IMR-90 (cell line): ENCODE data around the gene P4HA3. TPM values are rescaled to one million over a fixed set of nuclear protein-coding genes. Genes with fewer than 3 reads are reported as not detected.

Experiments
- ATAC-seq: fragments of 200-7000 bp; cut with Tn5 transposase; 2 replicates; pipeline ENCODE4 v1.9.1; 2020; ENCODE audit warnings: low read depth, mild to moderate bottlenecking, moderate library complexity
- BruUV-seq: library from RNA; stranded (reverse); fragments of 400-500 nt; replicated peaks from 2 replicates; lab custom pipeline; 2021; lab: Mats Ljungman, UMichigan
- CTCF ChIA-PET: fragments of 300-600 bp; formaldehyde crosslinking; extraction: SDS; loops from one replicate; lab custom pipeline; 2021; ENCODE audit warnings: antibody characterized with exemption; lab: Yijun Ruan, JAX
- POLR2A ChIA-PET: fragments of 300-600 bp; sonication (Branson Sonifier 250); formaldehyde crosslinking; loops from one replicate; lab custom pipeline; 2022; ENCODE audit warnings: antibody characterized with exemption; ENCODE audit not compliant: unreplicated experiment; lab: Charles Lee
- DNase-seq: peaks from one replicate; pipeline ENCODE4 v3.0.0; 2013
- H2AFZ ChIP-seq: replicated peaks from 2 replicates; pipeline ENCODE3; 2013; ENCODE audit warnings: low read length, mild to moderate bottlenecking; ENCODE audit not compliant: poor library complexity
- H2AK5ac ChIP-seq: 2 replicates; pipeline ENCODE4 v1.6.1; 2013; ENCODE audit warnings: low read depth, low read length, inconsistent platforms
- H2AK9ac ChIP-seq: replicated peaks from 2 replicates; pipeline ENCODE3; 2013; ENCODE audit warnings: mild to moderate bottlenecking, low read depth, low read length, moderate library complexity; ENCODE audit not compliant: poor library complexity
- H2BK120ac ChIP-seq: 2 replicates; pipeline ENCODE4 v1.6.1; 2013; ENCODE audit warnings: low read depth, low read length, inconsistent platforms
- H2BK15ac ChIP-seq: 3 replicates; pipeline ENCODE4 v1.6.1; 2013; ENCODE audit warnings: low read depth, low read length, inconsistent platforms
- H2BK20ac ChIP-seq: 2 replicates; pipeline ENCODE4 v1.6.1; 2013; ENCODE audit warnings: low read depth, mild to moderate bottlenecking, inconsistent platforms, low read length, moderate library complexity
- H2BK5ac ChIP-seq: 2 replicates; pipeline ENCODE4 v1.6.1; 2013; ENCODE audit warnings: mild to moderate bottlenecking, low read depth, low read length, inconsistent platforms; ENCODE audit not compliant: poor library complexity, severe bottlenecking
- H3K14ac ChIP-seq: replicated peaks from 2 replicates; pipeline ENCODE4 v1.6.1; 2013; ENCODE audit warnings: low read depth, low read length, inconsistent platforms
- H3K18ac ChIP-seq: 2 replicates; pipeline ENCODE4 v1.6.1; 2013; ENCODE audit warnings: low read depth, low read length, control low read depth
- H3K23ac ChIP-seq: 2 replicates; pipeline ENCODE4 v1.6.1; 2013; ENCODE audit warnings: low read depth, low read length, inconsistent platforms
- H3K27ac ChIP-seq: 2 replicates; pipeline ENCODE4 v1.5.1; 2013; ENCODE audit warnings: mild to moderate bottlenecking, control low read depth, low read length; ENCODE audit not compliant: insufficient read depth
- H3K27me3 ChIP-seq: 2 replicates; pipeline ENCODE4 v1.6.1; 2013; ENCODE audit warnings: low read length; ENCODE audit not compliant: control insufficient read depth, insufficient read depth
- H3K36me3 ChIP-seq: 2 replicates; pipeline ENCODE4 v1.6.1; 2013; ENCODE audit warnings: low read length, mixed read lengths; ENCODE audit not compliant: control insufficient read depth, insufficient read depth
- H3K4ac ChIP-seq: 2 replicates; pipeline ENCODE4 v1.6.1; 2013; ENCODE audit warnings: low read depth, low read length, inconsistent platforms
- H3K4me1 ChIP-seq: 2 replicates; pipeline ENCODE4 v1.6.1; 2013; ENCODE audit warnings: low read length, mixed read lengths; ENCODE audit not compliant: control insufficient read depth, insufficient read depth
- H3K4me2 ChIP-seq: 2 replicates; pipeline ENCODE4 v1.6.1; 2013; ENCODE audit warnings: low read depth, mild to moderate bottlenecking, control low read depth, low read length, moderate library complexity
- H3K4me3 ChIP-seq: 2 replicates; pipeline ENCODE4 v1.5.1; 2013; ENCODE audit warnings: low read depth, mild to moderate bottlenecking, control low read depth, low read length, moderate library complexity; ENCODE audit not compliant: insufficient read depth
- H3K56ac ChIP-seq: 2 replicates; pipeline ENCODE4 v1.6.1; 2013; ENCODE audit warnings: low read length, inconsistent platforms; ENCODE audit not compliant: insufficient read depth; ENCODE audit errors: extremely low read depth
- H3K79me1 ChIP-seq, 2 experiments: 2 replicates each; pipeline ENCODE4 v1.6.1; 2013; ENCODE audit warnings: low read length in 2 of 2, inconsistent platforms in 1 of 2, low read depth in 1 of 2
- H3K9ac ChIP-seq: 2 replicates; pipeline ENCODE4 v1.6.1; 2013; ENCODE audit warnings: low read depth, low read length, control low read depth
- H3K9me1 ChIP-seq: 2 replicates; pipeline ENCODE4 v1.6.1; 2013; ENCODE audit warnings: low read length, inconsistent platforms; ENCODE audit not compliant: insufficient read depth
- H3K9me3 ChIP-seq: 2 replicates; pipeline ENCODE4 v1.6.1; 2013; ENCODE audit warnings: low read length; ENCODE audit not compliant: control insufficient read depth, insufficient read depth
- H4K20me1 ChIP-seq: 2 replicates; pipeline ENCODE4 v1.6.1; 2013; ENCODE audit warnings: low read length, inconsistent platforms; ENCODE audit not compliant: insufficient read depth
- H4K5ac ChIP-seq: 2 replicates; pipeline ENCODE4 v1.6.1; 2013; ENCODE audit warnings: mild to moderate bottlenecking, low read depth, low read length, control low read depth
- H4K8ac ChIP-seq, 2 experiments: 2 replicates each; pipeline ENCODE4 v1.6.1; 2013; ENCODE audit warnings: low read depth in 2 of 2, low read length in 2 of 2, control low read depth in 1 of 2, inconsistent platforms in 1 of 2
- H4K91ac ChIP-seq: 2 replicates; pipeline ENCODE4 v1.6.1; 2013; ENCODE audit warnings: low read depth, low read length, inconsistent platforms; ENCODE audit not compliant: insufficient read depth
- CTCF ChIP-seq: conservative IDR thresholded peaks from 2 replicates; pipeline ENCODE4 v1.5.1; 2012; ENCODE audit warnings: mild to moderate bottlenecking, low read depth, low read length, improper control_type of control experiment
- ELK1 ChIP-seq: fragments of 150-350 bp; IDR thresholded peaks from 2 replicates; pipeline ENCODE4 v1.6.1; 2016; ENCODE audit warnings: low read depth, mild to moderate bottlenecking, low read length, moderate library complexity, borderline replicate concordance
- FOS ChIP-seq: fragments of 150-350 bp; IDR thresholded peaks from 2 replicates; pipeline ENCODE4 v1.6.1; 2016; ENCODE audit warnings: low read depth, low read length
- MAFK ChIP-seq: IDR thresholded peaks from 2 replicates; pipeline ENCODE4 v1.6.1; 2012; ENCODE audit warnings: low read depth, low read length, improper control_type of control experiment
- MXI1 ChIP-seq: IDR thresholded peaks from 2 replicates; pipeline ENCODE4 v1.6.1; 2012; ENCODE audit warnings: low read depth, mild to moderate bottlenecking, low read length, moderate library complexity, borderline replicate concordance
- RAD21 ChIP-seq: IDR thresholded peaks from 2 replicates; pipeline ENCODE4 v1.6.1; 2012; ENCODE audit warnings: low read length, improper control_type of control experiment
- SMC3 ChIP-seq: fragments of 150-350 bp; IDR thresholded peaks from 2 replicates; pipeline ENCODE4 v1.6.1; 2016; ENCODE audit warnings: low read depth, mild to moderate bottlenecking, antibody characterized with exemption, low read length, moderate library complexity
- WGBS, 2 experiments: methylation state at CpG; one replicate each; pipeline versions ENCODE4 v1.1.5 to v1.1.7; 2013; ENCODE audit warnings: missing lambda C conversion rate in 2 of 2; ENCODE audit not compliant: insufficient read length in 1 of 2; ENCODE audit errors: extremely low coverage in 2 of 2; 5-methylcytosine and 5-hydroxymethylcytosine counted together
- dilution Hi-C: fragments of 300-500 bp; cut with HindIII; formaldehyde crosslinking; loops from one replicate; pipeline ENCODE4 v1.14.3; 2018; ENCODE audit warnings: low sequenced_read_pairs; ENCODE audit not compliant: unreplicated experiment
- in situ Hi-C: fragments of 300-500 bp; cut with MboI; formaldehyde crosslinking; loops from 3 replicates; pipeline ENCODE4 v1.14.3; 2019; ENCODE audit warnings: low sequenced_read_pairs, inconsistent platforms, mixed read lengths
- intact Hi-C: fragments of 100-400 bp; cut with micrococcal nuclease; formaldehyde crosslinking; loops from 2 replicates; pipeline ENCODE4 v1.10.0; 2022
- polyA plus RNA-seq, 3 experiments: library from polyadenylated mRNA; depleted of rRNA; stranded (reverse); fragments of >200 nt; gene quantifications; 2 replicates each; pipeline ENCODE4 v1.2.3, GENCODE V29; 2012; ENCODE audit warnings: low replicate concordance in 1 of 3
- total RNA-seq: library from RNA; depleted of rRNA; stranded (reverse); fragments of >200 nt; gene quantifications from 2 replicates; pipeline ENCODE4 v1.2.3, GENCODE V29; 2012

Gene P4HA3
- total and polyA plus RNA-seq, 2 of the 4 experiments (the other 2 are of a cell fraction), result 2.9 to 5.7 TPM

- TF ChIP-seq MXI1, result no peak
- no peak for TF ChIP-seq MAFK
- TF ChIP-seq SMC3, result peak; percentile 61
- TF ChIP-seq CTCF, result peak; percentile 55
- no peak for TF ChIP-seq ELK1
- TF ChIP-seq FOS, result no peak
- peak; percentile 60 for TF ChIP-seq RAD21
- H3K79me1 ChIP-seq, result no peaks in the 10 kb centered on the region
- peak overlapping the region; percentile 41; the same call in 1 of the 2 replicates for H2BK20ac ChIP-seq
- H3K23ac ChIP-seq, result 0 out of 2 replicates have a peak overlapping the region, but pooled peaks have one; percentile 30
- WGBS, 2 experiments, result 100% methylated on average over 1 of the region's 10 CpGs; no CpG with 5 or more reads in 1 of the 2 experiments
- H2BK15ac ChIP-seq, result peak overlapping the region; percentile 32; the same call in 1 of the 3 replicates
- no peak overlapping the region for H3K27ac ChIP-seq
- no peaks in the 10 kb centered on the region for H4K20me1 ChIP-seq
- H3K4ac ChIP-seq, result no peak overlapping the region
- dilution Hi-C loops, result no loop called here
- peak overlapping the region; percentile 41 for H2AK5ac ChIP-seq
- no peak overlapping the region for H2BK5ac ChIP-seq
- H2BK120ac ChIP-seq, result peak overlapping the region; percentile 33; the same call in 1 of the 2 replicates
- no peaks in the 10 kb centered on the region for H3K36me3 ChIP-seq
- in situ Hi-C loops, result loop anchor here (10.0 kb wide), 1 partner anchor 57 kb away; no protein-coding TSS in a partner anchor
- ATAC-seq (no peak), DNase-seq (peak; percentile 65)
- no peaks in the 10 kb centered on the region for H3K9me3 ChIP-seq
- H3K14ac ChIP-seq, result no peak overlapping the region; the same call in 1 of the 2 replicates
- no peak overlapping the region for H3K4me3 ChIP-seq
- peaks cover 22% of the 10 kb centered on the region for H3K4me1 ChIP-seq
- H3K9me1 ChIP-seq, result peaks cover 13% of the 10 kb centered on the region
- H4K91ac ChIP-seq, result peak overlapping the region; percentile 14; the same call in 1 of the 2 replicates
- BruUV-seq, result no TSS peak
- ChIA-PET CTCF (interaction anchor here (0.6 to 1.3 kb wide), 6 partner anchors 22 to 80 kb away, joined by 3 to 4 read pairs (median 3); no protein-coding TSS in a partner anchor), POLR2A (no interaction called here)
- H4K5ac ChIP-seq, result peak overlapping the region; percentile 47; the same call in 1 of the 2 replicates
- no peak overlapping the region for H3K9ac ChIP-seq
- H3K56ac ChIP-seq, result no peak overlapping the region
- H4K8ac ChIP-seq, result peak overlapping the region in 1 of 2 experiments; percentile 62; a peak in 1 of 4 replicates
- peak overlapping the region; percentile 66 for H2AFZ ChIP-seq
- H3K4me2 ChIP-seq, result peak overlapping the region; percentile 1; the same call in 1 of the 2 replicates
- H2AK9ac ChIP-seq, result no peak overlapping the region
- H3K18ac ChIP-seq, result peak overlapping the region; percentile 78; the same call in 1 of the 2 replicates
- no peaks in the 10 kb centered on the region for H3K27me3 ChIP-seq
- intact Hi-C loops, result loop anchor here (1.0 to 10.0 kb wide), 2 partner anchors 65 to 123 kb away; no protein-coding TSS in a partner anchor
Observed at GRCh38 chr11:74321487-74322188, 10.2 kb upstream of the P4HA3 start.
